Activated T-cell treated with anti-CD3 and anti-CD28 coated beads, Interleukin-2, amount 50 U/mL, for 72 hours (primary cell): ENCODE results near the gene GDF10. TPM values are rescaled to one million over a fixed set of nuclear protein-coding genes. Genes with fewer than 3 reads are reported as not detected.

Experiments
- ATAC-seq, 2 donors: fragments of 150-1000 bp; cut with Tn5 transposase; replicated peaks in 1 of 2; 2 replicates each; pipeline ENCODE4 v1.10.0; 2021; ENCODE audit warnings: moderate library complexity in 2 of 2, mild to moderate bottlenecking in 1 of 2
- DNase-seq, 2 donors: peaks; one replicate each; pipeline ENCODE4 v3.0.0; 2021 to 2022; ENCODE audit warnings: mixed read lengths in 1 of 2
- H3K27ac Mint-ChIP-seq: one replicate; pipeline ENCODE4 v1.8.0; 2022; ENCODE audit warnings: mild to moderate bottlenecking, moderate library complexity, mixed read lengths
- H3K27me3 Mint-ChIP-seq: one replicate; pipeline ENCODE4 v1.8.0; 2022; ENCODE audit warnings: low read depth, mixed read lengths
- H3K36me3 Mint-ChIP-seq, 2 donors: one replicate each; pipeline ENCODE4 v1.8.0; 2022; ENCODE audit warnings: mixed read lengths in 2 of 2, mild to moderate bottlenecking in 1 of 2; ENCODE audit not compliant: insufficient read depth in 2 of 2
- H3K4me1 Mint-ChIP-seq: one replicate; pipeline ENCODE4 v1.8.0; 2022; ENCODE audit warnings: low read depth, mixed read lengths
- H3K4me3 Mint-ChIP-seq, 2 donors: one replicate each; pipeline ENCODE4 v1.8.0; 2022; ENCODE audit warnings: mild to moderate bottlenecking in 2 of 2, mixed read lengths in 2 of 2, moderate library complexity in 2 of 2
- H3K9me3 Mint-ChIP-seq, 2 donors: one replicate each; pipeline ENCODE4 v1.8.0; 2022; ENCODE audit warnings: mixed read lengths in 2 of 2
- total RNA-seq, 2 donors: library from RNA; stranded (reverse); gene quantifications; one replicate each; pipeline ENCODE4 v1.2.3, GENCODE V29; 2022

The GDF10 gene
- under 1 TPM; 0.19 TPM for total RNA-seq

- Mint-ChIP-seq H3K4me3 (peak within 1 kb of the TSS; percentile 79 to 81), H3K27me3 (peaks cover 23% of the 10 kb centered on the region), H3K36me3 (no peaks in the 10 kb centered on the region), H3K9me3 (no peaks in the 10 kb centered on the region), H3K27ac (no peak within 1 kb of the TSS), H3K4me1 (peaks cover 6% of the 10 kb centered on the region)
- ATAC-seq (peak; percentile 41 to 58), DNase-seq (peak; percentile 11 to 14)
These were observed at the start of gene GDF10 for GRCh38 chr10:47299611-47300428. Gene GDF10, plus strand, starts transcription at chr10:47300197. Its CDS starts 455 bp downstream, at chr10:47300652.

- Mint-ChIP-seq H3K9me3 (peaks cover 0 to 6% of the 10 kb centered on the region in 2 donors), H3K27ac (no peak overlapping the region), H3K27me3 (no peaks in the 10 kb centered on the region), H3K4me3 (no peak overlapping the region), H3K36me3 (no peaks in the 10 kb centered on the region), H3K4me1 (peaks cover 43% of the 10 kb centered on the region)
- DNase-seq, result no peak
- ATAC-seq, result no peak
These were observed 47.8 kb upstream of the GDF10 start for GRCh38 chr10:47252093-47252780.

GRCh38 chr10:47253030-47253637 lies 46.9 kb upstream of the GDF10 start:
- ATAC-seq (no peak), DNase-seq (no peak)
- Mint-ChIP-seq H3K9me3 (peaks cover 0 to 6% of the 10 kb centered on the region in 2 donors), H3K36me3 (no peaks in the 10 kb centered on the region), H3K4me1 (peaks cover 52% of the 10 kb centered on the region), H3K27me3 (no peaks in the 10 kb centered on the region), H3K4me3 (no peak overlapping the region), H3K27ac (no peak overlapping the region)

- Mint-ChIP-seq H3K4me1 (peaks cover 54% of the 10 kb centered on the region), H3K9me3 (peaks cover 0 to 4% of the 10 kb centered on the region in 2 donors), H3K4me3 (no peak overlapping the region), H3K27me3 (no peaks in the 10 kb centered on the region), H3K27ac (no peak overlapping the region), H3K36me3 (no peaks in the 10 kb centered on the region)
- DNase-seq (no peak), ATAC-seq (no peak)
These were observed 46.2 kb upstream of the GDF10 start for GRCh38 chr10:47253651-47254375.

GRCh38 chr10:47254611-47255010 lies 45.4 kb upstream of the GDF10 start:
- Mint-ChIP-seq H3K4me1 (peaks cover 59% of the 10 kb centered on the region), H3K27ac (peak overlapping the region; percentile 21), H3K36me3 (no peaks in the 10 kb centered on the region), H3K9me3 (no peaks in the 10 kb centered on the region), H3K27me3 (no peaks in the 10 kb centered on the region), H3K4me3 (no peak overlapping the region)
- no peak for ATAC-seq
- DNase-seq, result no peak

- H3K9me3 Mint-ChIP-seq, result no peaks in the 10 kb centered on the region
- no peaks in the 10 kb centered on the region for H3K36me3 Mint-ChIP-seq
- H3K4me3 Mint-ChIP-seq, result no peak overlapping the region
- peak in 1 of 2 donors; percentile 22 for ATAC-seq
- H3K27me3 Mint-ChIP-seq, result no peaks in the 10 kb centered on the region
- H3K4me1 Mint-ChIP-seq, result peaks cover 65% of the 10 kb centered on the region
- no peak for DNase-seq
- peak overlapping the region; percentile 21 for H3K27ac Mint-ChIP-seq
These were observed 44.8 kb upstream of the GDF10 start for GRCh38 chr10:47255033-47255813.

GRCh38 chr10:47255866-47256265 lies 44.1 kb upstream of the GDF10 start:
- no peak for ATAC-seq
- no peak for DNase-seq
- H3K4me3 Mint-ChIP-seq, result no peak overlapping the region
- H3K4me1 Mint-ChIP-seq, result peaks cover 72% of the 10 kb centered on the region
- H3K9me3 Mint-ChIP-seq, result no peaks in the 10 kb centered on the region
- no peak overlapping the region for H3K27ac Mint-ChIP-seq
- no peaks in the 10 kb centered on the region for H3K36me3 Mint-ChIP-seq
- H3K27me3 Mint-ChIP-seq, result no peaks in the 10 kb centered on the region

- peak overlapping the region; percentile 75 to 80 for H3K4me3 Mint-ChIP-seq
- DNase-seq, result peak; percentile 35 to 61
- no peaks in the 10 kb centered on the region for H3K9me3 Mint-ChIP-seq
- H3K36me3 Mint-ChIP-seq, result peaks cover 0 to 2% of the 10 kb centered on the region in 2 donors
- no peak overlapping the region for H3K27ac Mint-ChIP-seq
- H3K27me3 Mint-ChIP-seq, result no peaks in the 10 kb centered on the region
- H3K4me1 Mint-ChIP-seq, result peaks cover 81% of the 10 kb centered on the region
- peak; percentile 30 to 58 for ATAC-seq
These were observed 43.2 kb upstream of the GDF10 start for GRCh38 chr10:47256751-47257336.

- DNase-seq (no peak), ATAC-seq (peak; percentile 58 to 61)
- Mint-ChIP-seq H3K4me1 (peaks cover 87% of the 10 kb centered on the region), H3K27me3 (no peaks in the 10 kb centered on the region), H3K4me3 (peak overlapping the region; percentile 75 to 80), H3K36me3 (peaks cover 0 to 2% of the 10 kb centered on the region in 2 donors), H3K9me3 (no peaks in the 10 kb centered on the region), H3K27ac (peak overlapping the region; percentile 89)
These were observed 42.4 kb upstream of the GDF10 start for GRCh38 chr10:47257396-47258120.

- Mint-ChIP-seq H3K27ac (no peak overlapping the region), H3K4me1 (peaks cover 96% of the 10 kb centered on the region), H3K36me3 (peaks cover 0 to 4% of the 10 kb centered on the region in 2 donors), H3K9me3 (peaks cover 0 to 1% of the 10 kb centered on the region in 2 donors), H3K4me3 (peak overlapping the region in 1 of 2 donors; percentile 5), H3K27me3 (no peaks in the 10 kb centered on the region)
- no peak for DNase-seq
- ATAC-seq, result no peak
These were observed 41.1 kb upstream of the GDF10 start for GRCh38 chr10:47258921-47259320.

GRCh38 chr10:47259466-47259865 lies 40.5 kb upstream of the GDF10 start:
- H3K27me3 Mint-ChIP-seq, result no peaks in the 10 kb centered on the region
- ATAC-seq (no peak), DNase-seq (no peak)
- H3K9me3 Mint-ChIP-seq, result peaks cover 0 to 2% of the 10 kb centered on the region in 2 donors
- no peak overlapping the region for H3K4me3 Mint-ChIP-seq
- peaks cover 96% of the 10 kb centered on the region for H3K4me1 Mint-ChIP-seq
- peaks cover 0 to 5% of the 10 kb centered on the region in 2 donors for H3K36me3 Mint-ChIP-seq
- H3K27ac Mint-ChIP-seq, result no peak overlapping the region
